Karpas-422 (cell line): ENCODE measurements around the gene KIAA0753. TPM values are rescaled to one million over a fixed set of nuclear protein-coding genes. Genes with fewer than 3 reads are reported as not detected.

Experiments used
- DNase-seq: peaks from one replicate; pipeline ENCODE4 v3.0.0-alpha.2; 2015
- H2AFZ ChIP-seq: fragments of 200-600 bp; sonication (generic); 2 replicates; pipeline ENCODE4 v1.6.1; 2014; ENCODE audit warnings: antibody characterized with exemption, low read length, mixed read lengths
- H3K27ac ChIP-seq: fragments of 200-600 bp; sonication (generic); 2 replicates; pipeline ENCODE4 v1.5.1; 2014; ENCODE audit warnings: mild to moderate bottlenecking, low read length, moderate library complexity
- H3K27me3 ChIP-seq: fragments of 200-600 bp; sonication (generic); 2 replicates; pipeline ENCODE4 v1.6.1; 2014; ENCODE audit warnings: low read length, mixed read lengths
- H3K36me3 ChIP-seq: fragments of 200-600 bp; sonication (generic); 2 replicates; pipeline ENCODE4 v1.6.1; 2014; ENCODE audit warnings: low read length, mixed read lengths; ENCODE audit not compliant: insufficient read depth
- H3K4me1 ChIP-seq: fragments of 200-600 bp; sonication (generic); 2 replicates; pipeline ENCODE4 v1.6.1; 2014; ENCODE audit warnings: mild to moderate bottlenecking, low read length, mixed read lengths
- H3K4me2 ChIP-seq: fragments of 200-600 bp; sonication (generic); 2 replicates; pipeline ENCODE4 v1.6.1; 2014; ENCODE audit warnings: low read length, low read depth, mild to moderate bottlenecking; ENCODE audit not compliant: poor library complexity, severe bottlenecking
- H3K4me3 ChIP-seq: fragments of 200-600 bp; sonication (generic); 2 replicates; pipeline ENCODE4 v1.5.1; 2014; ENCODE audit warnings: mild to moderate bottlenecking, antibody characterized with exemption, low read length, mixed read lengths
- H3K79me2 ChIP-seq: fragments of 200-600 bp; sonication (generic); 2 replicates; pipeline ENCODE4 v1.6.1; 2014; ENCODE audit warnings: mild to moderate bottlenecking, low read length, mixed read lengths
- H3K9ac ChIP-seq: fragments of 200-600 bp; sonication (generic); 2 replicates; pipeline ENCODE4 v1.6.0; 2014; ENCODE audit warnings: low read length
- H3K9me2 ChIP-seq: fragments of 200-600 bp; sonication (generic), shearing (Covaris generic); replicated peaks from 2 replicates; pipeline ENCODE4 v1.6.0; 2014; ENCODE audit warnings: mild to moderate bottlenecking, low read length, moderate library complexity; ENCODE audit not compliant: insufficient read depth
- H3K9me3 ChIP-seq: fragments of 300-700, 200-600 bp; sonication (generic); 2 replicates; pipeline ENCODE4 v1.6.1; 2014; ENCODE audit warnings: low read length, mixed read lengths
- H4K20me1 ChIP-seq: fragments of 200-600 bp; sonication (generic); 2 replicates; pipeline ENCODE4 v1.6.1; 2014; ENCODE audit warnings: mild to moderate bottlenecking, antibody characterized with exemption, low read length, low read depth; ENCODE audit not compliant: insufficient read depth
- total RNA-seq: library from RNA; depleted of rRNA; stranded (reverse); fragments of >200 nt; shearing (Covaris generic); gene quantifications from 2 replicates; pipeline ENCODE4 v1.2.3, GENCODE V29; 2014; ENCODE audit warnings: low replicate concordance

The KIAA0753 gene
- total RNA-seq, 1 experiment from 2014 or later = 30.5 TPM

DNA sequence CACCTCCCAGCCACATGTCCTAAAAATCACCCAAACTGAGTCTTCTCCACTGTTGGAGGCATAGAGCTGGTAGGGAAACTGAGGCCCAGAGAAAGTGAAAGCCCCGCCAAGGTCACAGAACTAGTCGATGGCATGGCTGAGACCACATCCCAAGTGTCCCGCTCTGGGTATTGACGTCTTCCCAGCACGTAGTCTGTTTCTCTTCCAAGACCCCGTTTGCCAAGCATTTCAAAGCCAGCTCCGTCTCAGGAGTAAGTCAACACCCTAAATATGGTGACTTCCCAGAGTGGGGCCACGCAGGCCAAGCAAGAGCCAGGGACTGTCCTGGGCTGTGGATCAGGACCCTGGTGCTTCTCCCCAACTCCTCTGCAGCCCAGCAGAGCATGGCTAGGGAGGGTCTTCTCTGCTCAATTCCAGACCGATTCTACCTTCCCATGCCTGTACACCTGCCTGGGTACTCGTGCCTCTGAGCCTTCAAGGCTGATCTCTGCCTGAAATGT is 103.9 kb downstream of the KIAA0753 start:
- no peak for DNase-seq
- H3K36me3 ChIP-seq = no peaks in the 10 kb centered on the region
- no peaks in the 10 kb centered on the region for H3K9me3 ChIP-seq
- no peak overlapping the region for H3K4me2 ChIP-seq
- no peak overlapping the region for H3K27ac ChIP-seq
- H3K9ac ChIP-seq = no peak overlapping the region
- no peaks in the 10 kb centered on the region for H3K27me3 ChIP-seq
- H2AFZ ChIP-seq = no peak overlapping the region
- H4K20me1 ChIP-seq = no peaks in the 10 kb centered on the region
- H3K79me2 ChIP-seq = no peaks in the 10 kb centered on the region
- H3K9me2 ChIP-seq = no peaks in the 10 kb centered on the region
- H3K4me3 ChIP-seq = no peak overlapping the region
- no peaks in the 10 kb centered on the region for H3K4me1 ChIP-seq

DNA sequence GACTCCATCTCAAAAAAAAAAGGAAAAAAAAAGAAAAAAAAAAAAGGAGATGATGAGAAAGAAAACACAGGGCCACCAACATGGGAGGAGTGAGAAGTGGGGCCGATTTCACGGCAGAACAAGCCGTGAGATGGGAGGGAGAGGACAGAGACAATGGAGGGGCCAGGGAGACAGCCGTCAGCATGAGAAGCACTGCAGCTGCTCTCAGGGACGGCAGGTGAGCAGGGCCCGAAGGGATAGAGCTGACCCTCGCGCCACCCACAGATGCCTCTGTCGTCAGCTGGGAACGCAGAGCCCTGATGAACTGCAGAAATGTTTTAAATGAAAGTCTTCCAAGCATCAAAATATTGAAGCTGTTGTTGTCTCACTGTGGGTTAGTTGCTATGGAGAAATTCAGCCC is 104.5 kb downstream of the KIAA0753 start:
- no peak for DNase-seq
- Histone ChIP-seq H3K27ac (no peak overlapping the region), H3K4me3 (no peak overlapping the region), H3K9me2 (no peaks in the 10 kb centered on the region), H3K79me2 (no peaks in the 10 kb centered on the region), H3K9me3 (no peaks in the 10 kb centered on the region), H3K36me3 (no peaks in the 10 kb centered on the region), H3K9ac (no peak overlapping the region), H4K20me1 (no peaks in the 10 kb centered on the region), H2AFZ (no peak overlapping the region), H3K4me2 (no peak overlapping the region), H3K4me1 (no peaks in the 10 kb centered on the region), H3K27me3 (no peaks in the 10 kb centered on the region)

DNA sequence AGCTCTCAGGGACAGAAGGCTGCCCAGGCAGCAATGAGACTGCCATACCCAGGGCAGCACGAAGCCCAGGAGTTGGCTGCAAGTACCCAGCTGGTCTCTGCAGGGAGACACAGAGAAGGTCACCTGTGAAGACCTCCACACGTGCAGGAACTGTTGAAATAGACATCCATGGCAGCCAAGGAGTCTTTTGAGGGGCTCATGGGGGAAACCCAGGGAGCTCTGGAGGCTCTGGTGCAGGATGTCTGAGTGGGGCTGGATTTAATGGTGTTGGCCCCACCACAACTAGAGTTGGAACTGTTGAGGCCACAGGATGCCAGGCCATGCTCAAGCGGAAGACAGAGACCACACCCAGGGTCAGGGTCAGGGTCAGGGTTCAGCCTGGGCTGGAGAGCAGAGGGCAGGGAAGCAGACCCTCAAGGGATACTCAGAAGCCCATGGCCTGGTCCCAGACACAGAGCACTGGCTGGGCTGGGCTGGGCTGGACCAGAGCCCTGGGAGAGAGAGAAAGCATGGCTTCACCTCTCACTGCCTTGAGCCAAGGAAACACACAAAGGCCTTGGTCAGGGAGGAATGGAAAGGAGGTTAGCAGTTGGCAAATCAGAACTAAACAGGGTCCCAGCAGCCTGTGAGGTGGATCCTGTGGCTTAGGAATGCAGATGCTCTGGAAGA is 105.5 kb downstream of the KIAA0753 start:
- Histone ChIP-seq H3K79me2 (no peaks in the 10 kb centered on the region), H3K9ac (no peak overlapping the region), H3K9me2 (no peaks in the 10 kb centered on the region), H2AFZ (no peak overlapping the region), H4K20me1 (no peaks in the 10 kb centered on the region), H3K4me1 (no peaks in the 10 kb centered on the region), H3K27me3 (no peaks in the 10 kb centered on the region), H3K27ac (no peak overlapping the region), H3K4me2 (no peak overlapping the region), H3K9me3 (no peaks in the 10 kb centered on the region), H3K36me3 (no peaks in the 10 kb centered on the region), H3K4me3 (no peak overlapping the region)
- DNase-seq = no peak

DNA sequence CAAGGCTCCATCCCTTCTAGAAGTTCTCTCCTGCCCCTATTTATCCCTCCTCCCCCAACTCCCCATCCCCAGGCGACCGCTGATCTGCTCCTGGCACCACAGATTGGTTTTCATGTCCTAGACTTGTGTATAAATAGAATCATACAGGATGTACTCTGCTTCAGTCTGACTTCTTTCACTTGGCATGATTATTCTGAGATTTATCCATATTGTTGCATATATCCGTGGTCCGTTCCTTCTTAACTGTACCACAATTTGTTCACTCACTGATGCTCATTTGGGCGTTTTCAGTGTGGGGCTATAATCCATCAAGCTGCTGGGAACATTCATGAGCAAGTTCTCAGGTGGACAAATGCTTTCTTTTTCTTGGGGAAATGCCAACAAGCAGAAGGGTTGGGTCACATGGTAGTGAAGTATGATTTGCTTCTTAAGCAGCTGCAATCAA is 108.0 kb downstream of the KIAA0753 start:
- DNase-seq = no peak
- Histone ChIP-seq H3K27me3 (no peaks in the 10 kb centered on the region), H4K20me1 (no peaks in the 10 kb centered on the region), H3K9me3 (no peaks in the 10 kb centered on the region), H3K9me2 (no peaks in the 10 kb centered on the region), H3K4me2 (no peak overlapping the region), H3K27ac (no peak overlapping the region), H2AFZ (no peak overlapping the region), H3K79me2 (no peaks in the 10 kb centered on the region), H3K4me3 (no peak overlapping the region), H3K9ac (no peak overlapping the region), H3K4me1 (no peaks in the 10 kb centered on the region), H3K36me3 (no peaks in the 10 kb centered on the region)

DNA sequence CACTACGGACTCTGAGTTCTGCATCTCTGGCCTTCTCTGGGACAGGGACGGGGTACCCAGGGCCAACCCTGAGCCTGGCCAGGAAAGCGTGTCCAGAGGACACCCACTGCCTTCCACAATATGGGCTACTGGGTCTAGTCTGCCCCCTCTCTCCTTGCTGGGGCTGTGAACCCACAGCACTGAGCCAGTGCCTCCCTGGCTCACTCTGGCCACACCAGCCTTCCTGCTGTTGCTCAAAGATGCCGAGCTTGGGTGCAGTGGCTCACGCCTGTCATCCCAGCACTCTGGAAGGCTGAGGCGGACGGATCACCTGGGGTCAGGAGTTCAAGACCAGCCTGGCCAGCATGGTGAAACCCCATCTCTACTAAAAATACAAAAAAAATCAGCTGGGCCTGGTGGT is 108.9 kb downstream of the KIAA0753 start:
- Histone ChIP-seq H4K20me1 (no peaks in the 10 kb centered on the region), H3K4me3 (no peak overlapping the region), H3K4me1 (no peaks in the 10 kb centered on the region), H3K27ac (no peak overlapping the region), H3K4me2 (no peak overlapping the region), H3K36me3 (no peaks in the 10 kb centered on the region), H2AFZ (no peak overlapping the region), H3K9ac (no peak overlapping the region), H3K9me3 (no peaks in the 10 kb centered on the region), H3K79me2 (no peaks in the 10 kb centered on the region), H3K27me3 (no peaks in the 10 kb centered on the region), H3K9me2 (no peaks in the 10 kb centered on the region)
- no peak for DNase-seq

DNA sequence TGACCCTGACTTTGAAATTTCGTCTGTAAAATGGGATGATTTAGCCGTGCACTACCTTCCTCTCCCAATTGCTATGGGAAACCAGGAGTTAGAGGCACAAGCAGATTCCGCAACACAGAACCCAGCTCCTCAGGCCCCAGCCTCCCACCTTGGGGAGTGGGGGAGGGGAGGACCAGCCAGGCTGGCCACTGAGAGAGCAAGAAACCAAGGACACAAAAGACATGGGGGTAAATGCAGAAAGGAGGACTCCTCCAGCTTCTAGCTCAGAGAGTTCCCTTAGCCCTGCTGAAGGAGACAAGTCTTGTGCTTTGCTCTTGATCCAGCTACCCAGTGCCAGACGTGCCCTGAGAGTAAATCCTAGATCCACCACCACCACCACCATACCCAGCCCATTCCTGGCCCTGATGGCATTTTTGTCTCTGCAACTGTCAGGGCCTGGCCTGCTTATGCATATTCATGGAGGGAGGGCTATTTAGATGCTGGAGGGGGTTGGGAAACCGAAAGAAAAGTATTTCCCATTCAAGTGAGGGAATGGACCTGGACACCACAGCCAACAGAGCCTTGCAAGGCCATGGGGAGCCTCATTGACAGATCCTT is 110.1 kb downstream of the KIAA0753 start:
- Histone ChIP-seq H3K9ac (no peak overlapping the region), H3K79me2 (no peaks in the 10 kb centered on the region), H3K4me3 (no peak overlapping the region), H4K20me1 (no peaks in the 10 kb centered on the region), H3K36me3 (no peaks in the 10 kb centered on the region), H3K9me3 (no peaks in the 10 kb centered on the region), H3K4me2 (no peak overlapping the region), H3K27ac (no peak overlapping the region), H3K4me1 (no peaks in the 10 kb centered on the region), H3K27me3 (no peaks in the 10 kb centered on the region), H3K9me2 (no peaks in the 10 kb centered on the region), H2AFZ (no peak overlapping the region)
- DNase-seq = no peak

DNA sequence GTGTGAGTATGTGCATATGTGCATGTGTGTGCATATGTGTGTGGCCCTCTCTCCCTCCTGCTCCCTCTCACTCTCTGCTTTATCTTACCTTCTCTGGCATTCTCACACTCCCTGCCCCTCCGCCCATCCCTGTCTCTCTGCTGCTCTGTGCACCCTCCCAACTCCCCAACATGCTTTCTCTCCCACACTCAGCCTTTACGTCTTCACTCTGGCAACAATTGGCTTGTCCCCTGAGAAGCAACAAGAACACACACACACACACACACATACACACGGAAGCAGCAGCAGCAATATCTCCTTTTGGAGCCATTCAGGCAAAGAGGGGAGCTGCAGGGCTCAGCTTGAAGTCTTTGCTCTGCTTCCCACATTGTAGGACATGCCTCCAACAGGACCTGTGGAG is 112.0 kb downstream of the KIAA0753 start:
- DNase-seq = no peak
- no peak overlapping the region for H3K9ac ChIP-seq
- no peaks in the 10 kb centered on the region for H3K79me2 ChIP-seq
- H3K4me3 ChIP-seq = no peak overlapping the region
- H3K4me1 ChIP-seq = no peaks in the 10 kb centered on the region
- no peak overlapping the region for H3K4me2 ChIP-seq
- H2AFZ ChIP-seq = no peak overlapping the region
- H3K27ac ChIP-seq = no peak overlapping the region
- no peaks in the 10 kb centered on the region for H3K9me3 ChIP-seq
- no peaks in the 10 kb centered on the region for H3K36me3 ChIP-seq
- no peaks in the 10 kb centered on the region for H3K9me2 ChIP-seq
- no peaks in the 10 kb centered on the region for H3K27me3 ChIP-seq
- H4K20me1 ChIP-seq = no peaks in the 10 kb centered on the region
